ENCODE measurements around the gene GNMT.

Gene GNMT

GRCh38 chr6:43013097-43013842 is 52.7 kb downstream of the GNMT start:
- DNase-seq (ENCODE audit: low spot score): no peak
- FAIRE-seq: no peak
